Common myeloid progenitor, CD34-positive (primary cell): Measurements from ENCODE around the gene IFT57.

Source experiments
- CTCF ChIA-PET: fragments of 350-600 bp; sonication (Branson Sonifier 250); formaldehyde crosslinking; loops from one replicate; lab custom pipeline; 2021; ENCODE audit warnings: antibody characterized with exemption; lab: Charles Lee
- POLR2A ChIA-PET: fragments of 350-600 bp; sonication (Branson Sonifier 250); formaldehyde crosslinking; loops from one replicate; lab custom pipeline; 2021; ENCODE audit warnings: antibody characterized with exemption; lab: Charles Lee
- DNase-seq, 3 donors: peaks; one replicate each; pipeline versions ENCODE4 v3.0.0 to v3.0.0-alpha.2; 2013
- H3K27ac ChIP-seq, 2 experiments: 1 replicate in 1 of 2; 2 replicates in 1 of 2; pipeline ENCODE4 v1.7.0; 2013; ENCODE audit warnings: inconsistent platforms in 2 of 2, low read length in 2 of 2, mild to moderate bottlenecking in 2 of 2, low read depth in 1 of 2, moderate library complexity in 1 of 2; ENCODE audit not compliant: severe bottlenecking in 2 of 2, insufficient read depth in 1 of 2, poor library complexity in 1 of 2
- H3K27me3 ChIP-seq, 5 experiments: replicated peaks in 2 of 5; 1 replicate in 3 of 5; 2 replicates in 2 of 5; pipeline versions ENCODE4 v1.6.1 to v1.7.0; 2013; ENCODE audit warnings: low read length in 4 of 5, mild to moderate bottlenecking in 2 of 5, moderate library complexity in 2 of 5, inconsistent platforms in 1 of 5; ENCODE audit not compliant: insufficient read depth in 5 of 5, control insufficient read depth in 4 of 5
- H3K36me3 ChIP-seq, 4 experiments: 1 replicate in 2 of 4; 2 replicates in 2 of 4; pipeline versions ENCODE4 v1.6.1 to v1.7.0; 2013; ENCODE audit warnings: low read length in 3 of 4, control low read depth in 1 of 4, mild to moderate bottlenecking in 1 of 4; ENCODE audit not compliant: control insufficient read depth in 4 of 4, insufficient read depth in 4 of 4
- H3K4me1 ChIP-seq, 4 experiments: 1 replicate in 3 of 4; 2 replicates in 1 of 4; pipeline versions ENCODE4 v1.6.1 to v1.7.1; 2013; ENCODE audit warnings: low read length in 3 of 4, mild to moderate bottlenecking in 3 of 4, control low read depth in 1 of 4, inconsistent platforms in 1 of 4, moderate library complexity in 1 of 4; ENCODE audit not compliant: control insufficient read depth in 4 of 4, insufficient read depth in 4 of 4; ENCODE audit errors: control extremely low read depth in 1 of 4
- H3K4me3 ChIP-seq, 7 experiments: 1 replicate in 4 of 7; 2 replicates in 3 of 7; pipeline versions ENCODE4 v1.5.1 to v1.7.0; 2013; ENCODE audit warnings: mild to moderate bottlenecking in 7 of 7, low read length in 6 of 7, moderate library complexity in 6 of 7, inconsistent platforms in 2 of 7, low read depth in 2 of 7, control low read depth in 1 of 7; ENCODE audit not compliant: insufficient read depth in 4 of 7, control insufficient read depth in 1 of 7; ENCODE audit errors: extremely low read depth in 1 of 7
- H3K9me3 ChIP-seq, 5 experiments: 1 replicate in 4 of 5; 2 replicates in 1 of 5; pipeline versions ENCODE4 v1.6.1 to v1.7.1; 2013; ENCODE audit warnings: low read length in 4 of 5, mild to moderate bottlenecking in 2 of 5, inconsistent platforms in 1 of 5, low read depth in 1 of 5, moderate library complexity in 1 of 5; ENCODE audit not compliant: control insufficient read depth in 4 of 5, insufficient read depth in 2 of 5; ENCODE audit errors: control extremely low read depth in 1 of 5
- WGBS: methylation state at CpG from one replicate; pipeline ENCODE4 v1.1.5; 2013; ENCODE audit not compliant: insufficient coverage; 5-methylcytosine and 5-hydroxymethylcytosine counted together

The IFT57 gene

DNA sequence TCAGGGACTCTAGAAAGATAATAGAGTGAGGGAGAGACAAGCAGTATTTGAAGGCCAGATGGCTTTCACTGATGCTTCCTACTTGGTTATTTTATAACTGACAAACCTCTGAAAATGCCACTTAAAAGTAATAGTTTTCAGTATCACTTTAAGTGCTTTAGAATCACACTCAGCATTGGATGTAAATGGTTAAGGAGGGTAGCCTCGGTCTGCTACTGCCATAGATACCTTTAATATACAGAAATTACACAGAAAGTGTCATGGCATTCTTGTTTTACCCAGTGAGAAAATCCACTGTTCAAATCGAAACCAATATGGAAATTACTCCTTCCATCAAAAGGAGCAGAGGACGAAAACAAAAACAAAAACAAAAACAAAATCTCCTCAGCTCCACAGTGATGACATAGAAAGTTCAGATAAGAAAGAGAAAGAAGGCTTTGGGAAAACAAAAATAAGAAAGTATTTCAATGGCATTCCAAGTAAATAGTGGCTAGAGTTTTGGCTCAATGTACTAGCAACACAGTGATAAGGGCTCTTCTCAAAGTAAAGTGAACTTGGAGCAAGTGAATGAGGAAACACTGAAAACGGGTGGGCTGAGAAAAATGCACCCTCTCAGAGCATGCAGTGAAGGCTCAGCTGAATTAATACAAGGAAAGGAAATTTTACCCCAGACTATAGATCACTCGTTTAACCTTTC is 88.2 kb downstream of the IFT57 start:
- Histone ChIP-seq H3K27ac (no peak overlapping the region), H3K4me3 (peak overlapping the region in 1 of 7 experiments; percentile 29), H3K27me3 (no peaks in the 10 kb centered on the region), H3K4me1 (peaks cover 19 to 43% (median 28%) of the 10 kb centered on the region in 4 experiments), H3K9me3 (no peaks in the 10 kb centered on the region), H3K36me3 (peaks cover 0 to 13% (median 0%) of the 10 kb centered on the region in 4 experiments)
- ChIA-PET POLR2A (interaction anchor here (1.0 kb wide), 1 partner anchor 9 kb away, joined by 3 read pairs; no protein-coding TSS in a partner anchor), CTCF (interaction anchor here (0.7 to 1.1 kb wide), 3 partner anchors 24 to 45 kb away, joined by 3 read pairs; no protein-coding TSS in a partner anchor)
- DNase-seq, result no peak
- WGBS, result 40% methylated on average over 1 of the region's 5 CpGs

DNA sequence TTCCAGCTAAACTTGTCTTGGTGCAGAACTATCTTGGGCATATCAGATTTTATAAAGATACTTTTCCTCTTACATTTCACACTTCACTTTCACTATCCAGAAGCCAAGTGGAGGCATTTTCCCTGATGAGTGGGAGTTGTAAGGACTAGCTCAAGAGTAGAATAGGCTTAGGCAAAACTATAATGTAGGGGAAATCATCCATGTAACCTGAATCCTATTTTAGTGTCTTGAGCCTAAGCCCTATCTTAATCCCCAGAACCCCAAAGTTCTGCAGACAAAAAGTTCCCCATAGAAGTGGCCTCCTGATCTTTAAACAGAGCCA is 89.2 kb downstream of the IFT57 start:
- Histone ChIP-seq H3K27me3 (no peaks in the 10 kb centered on the region), H3K36me3 (peaks cover 0 to 13% (median 0%) of the 10 kb centered on the region in 4 experiments), H3K4me1 (peaks cover 19 to 47% (median 33%) of the 10 kb centered on the region in 4 experiments), H3K4me3 (peak overlapping the region in 6 of 7 experiments; percentile 19 to 71 (median 46)), H3K27ac (peak overlapping the region; percentile 67), H3K9me3 (no peaks in the 10 kb centered on the region)
- CTCF ChIA-PET, result interaction anchor here (0.8 to 1.4 kb wide), 6 partner anchors 20 to 46 kb away, joined by 3 to 5 read pairs (median 3); no protein-coding TSS in a partner anchor
- no peak for DNase-seq
- POLR2A ChIA-PET, result no interaction called here

DNA sequence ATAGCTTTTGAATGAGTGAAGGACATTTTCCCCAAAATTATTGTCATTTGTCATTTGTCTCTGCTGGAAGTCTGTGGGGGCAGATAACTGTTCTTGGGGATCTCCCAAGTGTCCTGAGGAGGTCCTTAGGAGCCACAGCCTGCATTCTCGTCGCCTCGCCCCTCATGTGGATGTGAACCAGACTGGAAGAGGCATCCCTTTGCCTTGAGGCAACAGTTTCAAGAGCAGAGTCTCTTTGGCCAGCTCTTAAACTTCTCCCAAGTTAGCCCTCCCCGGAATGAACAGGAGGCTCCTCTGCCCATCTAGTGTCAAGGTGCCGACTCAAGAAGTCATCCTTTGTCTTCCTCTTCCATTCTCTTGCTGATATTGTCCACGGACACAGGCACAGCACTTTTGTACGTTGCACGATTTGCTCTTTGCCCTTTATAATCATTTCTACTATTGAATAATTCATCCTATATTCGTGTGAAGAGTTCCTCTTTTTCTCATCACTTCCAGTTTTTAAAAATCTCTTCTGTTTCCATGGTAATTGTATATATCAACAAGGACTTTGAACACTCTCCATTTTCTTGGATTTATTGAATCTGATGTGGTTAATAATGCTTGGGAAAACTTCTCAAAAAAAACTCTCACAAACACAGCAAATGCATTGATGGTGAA is 90.6 kb downstream of the IFT57 start:
- peak in 2 of 3 donors; percentile 50 to 66 for DNase-seq
- peak overlapping the region in 1 of 7 experiments; percentile 24 for H3K4me3 ChIP-seq
- no peaks in the 10 kb centered on the region for H3K9me3 ChIP-seq
- H3K27me3 ChIP-seq, result no peaks in the 10 kb centered on the region
- peaks cover 31 to 62% (median 44%) of the 10 kb centered on the region in 4 experiments for H3K4me1 ChIP-seq
- H3K36me3 ChIP-seq, result peaks cover 0 to 8% (median 0%) of the 10 kb centered on the region in 4 experiments
- 80% methylated on average over 5 of the region's 9 CpGs for WGBS
- H3K27ac ChIP-seq, result peak overlapping the region; percentile 67
- POLR2A ChIA-PET, result no interaction called here
- CTCF ChIA-PET, result interaction anchor here (1.0 to 1.4 kb wide), 4 partner anchors 14 to 32 kb away, joined by 3 to 5 read pairs (median 4); no protein-coding TSS in a partner anchor

DNA sequence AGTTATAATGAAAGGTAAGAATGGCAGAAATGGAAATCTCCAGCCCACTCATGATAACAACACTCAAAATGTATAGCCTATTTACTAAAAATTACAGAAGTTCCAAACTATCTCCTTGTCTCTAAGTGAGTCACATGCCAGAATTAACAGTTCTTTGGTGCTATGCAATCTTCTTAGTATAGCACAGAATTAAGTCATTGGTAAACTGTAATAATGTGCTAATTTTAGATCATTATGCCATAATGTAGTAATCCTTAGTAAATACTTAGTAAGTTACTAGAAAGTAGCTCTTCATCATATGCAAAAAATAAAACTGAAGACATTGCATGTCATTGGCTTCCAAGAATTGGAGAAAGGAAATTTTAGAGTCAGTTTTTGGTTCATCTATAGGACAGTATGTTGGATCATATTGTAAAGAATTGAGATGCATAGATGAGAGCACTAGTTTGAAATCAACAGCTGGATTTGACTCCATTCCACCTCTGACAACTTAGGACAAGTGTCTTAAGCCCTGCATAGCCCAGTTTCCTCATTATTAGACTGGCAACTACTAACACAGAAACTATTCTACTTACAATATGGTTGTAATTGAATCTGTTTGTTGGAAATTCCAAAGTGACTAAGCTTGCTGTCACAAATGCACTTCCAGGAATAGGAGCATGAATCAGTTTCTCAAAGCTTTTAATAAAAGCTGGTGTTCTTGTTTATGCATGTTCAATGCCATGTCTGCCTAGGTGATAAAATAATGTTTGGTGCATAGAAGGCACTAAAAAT is 91.3 kb downstream of the IFT57 start:
- Histone ChIP-seq H3K4me1 (peaks cover 37 to 69% (median 52%) of the 10 kb centered on the region in 4 experiments), H3K4me3 (no peak overlapping the region), H3K27me3 (no peaks in the 10 kb centered on the region), H3K27ac (peak overlapping the region in 1 of 2 experiments; percentile 67), H3K9me3 (no peaks in the 10 kb centered on the region), H3K36me3 (peaks cover 0 to 6% (median 0%) of the 10 kb centered on the region in 4 experiments)
- CTCF ChIA-PET, result interaction anchor here (1.0 to 1.4 kb wide), 3 partner anchors 13 to 30 kb away, joined by 3 to 4 read pairs (median 3); no protein-coding TSS in a partner anchor
- DNase-seq, result peak in 1 of 3 donors; percentile 29
- POLR2A ChIA-PET, result no interaction called here

DNA sequence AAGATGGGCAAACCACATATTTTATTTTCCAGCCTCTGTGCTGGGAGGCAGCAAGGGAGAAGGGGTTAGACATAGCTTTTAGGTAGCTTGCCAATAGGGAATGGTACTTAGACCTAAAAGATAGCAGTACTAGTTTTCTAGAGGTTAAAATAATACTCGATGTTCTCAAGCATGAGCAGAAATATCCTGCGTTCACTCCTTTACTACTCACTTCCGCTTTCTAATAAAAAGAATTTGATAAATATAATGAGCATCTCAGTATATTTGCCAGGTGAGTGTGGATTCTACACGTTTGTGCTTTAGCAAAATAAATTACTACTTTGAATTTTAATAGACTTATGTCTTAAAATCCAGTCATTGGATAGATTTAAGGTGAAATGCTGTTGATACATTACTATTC is 92.0 kb downstream of the IFT57 start:
- ChIA-PET POLR2A (no interaction called here), CTCF (interaction anchor here (1.4 kb wide), 1 partner anchor 28 kb away, joined by 4 read pairs; no protein-coding TSS in a partner anchor)
- no peaks in the 10 kb centered on the region for H3K27me3 ChIP-seq
- no peak overlapping the region for H3K27ac ChIP-seq
- no peak overlapping the region for H3K4me3 ChIP-seq
- H3K9me3 ChIP-seq, result no peaks in the 10 kb centered on the region
- H3K36me3 ChIP-seq, result peaks cover 0 to under 1% (median 0%) of the 10 kb centered on the region in 4 experiments
- no peak for DNase-seq
- no CpG with 5 or more reads among the region's 4 CpGs for WGBS
- peaks cover 40 to 72% (median 56%) of the 10 kb centered on the region in 4 experiments for H3K4me1 ChIP-seq

DNA sequence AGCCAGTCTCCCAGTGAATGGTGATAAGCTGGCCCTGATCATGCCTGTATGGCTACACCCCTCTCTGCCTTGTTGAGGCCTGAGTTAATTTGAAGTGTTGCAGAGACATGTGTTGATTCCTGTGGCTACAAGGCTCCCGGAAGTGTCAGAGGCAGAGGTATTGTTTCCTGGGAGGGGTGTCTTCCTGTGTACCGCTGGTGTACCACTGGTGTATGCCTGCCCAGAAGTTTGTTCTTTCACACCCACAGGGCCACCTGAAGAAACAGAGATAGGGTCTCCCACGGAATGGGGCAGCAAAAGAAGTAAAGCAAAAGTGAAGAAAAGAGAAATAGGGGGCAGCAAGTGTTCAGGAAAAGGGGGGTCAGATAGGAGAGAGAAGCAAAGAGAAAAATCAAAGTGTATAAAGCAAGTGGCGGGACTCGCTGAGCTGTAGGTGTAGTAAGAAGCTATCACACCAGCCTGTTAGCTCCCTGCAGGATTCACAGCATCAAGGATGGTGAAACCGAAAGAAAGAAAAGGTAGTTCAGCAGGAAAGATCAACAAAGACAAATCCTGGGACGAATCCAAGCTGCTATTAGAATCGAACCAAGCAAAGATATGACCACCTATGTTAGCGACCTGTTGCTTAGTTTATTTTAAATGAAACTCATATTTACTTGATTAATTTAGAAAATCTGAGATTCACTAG is 94.8 kb downstream of the IFT57 start:
- ChIA-PET CTCF (interaction anchor here (1.4 to 2.3 kb wide), 6 partner anchors 11 to 96 kb away, joined by 3 to 9 read pairs (median 3); no protein-coding TSS in a partner anchor), POLR2A (interaction anchor here (1.8 kb wide), 1 partner anchor 36 kb away, joined by 5 read pairs; the partner anchor contains the start of gene CD47)
- 48% methylated on average over 6 of the region's 9 CpGs for whole genome bisulfite sequencing
- DNase-seq, result peak in 2 of 3 donors; percentile 47 to 66
- Histone ChIP-seq H3K4me3 (peak overlapping the region in 3 of 7 experiments; percentile 25 to 54 (median 50)), H3K4me1 (peaks cover 44 to 77% (median 63%) of the 10 kb centered on the region in 4 experiments), H3K9me3 (no peaks in the 10 kb centered on the region), H3K27ac (peak overlapping the region; percentile 55 to 91), H3K27me3 (no peaks in the 10 kb centered on the region), H3K36me3 (no peaks in the 10 kb centered on the region)
